ENCODE measurements around the gene SCOC.

DNA sequence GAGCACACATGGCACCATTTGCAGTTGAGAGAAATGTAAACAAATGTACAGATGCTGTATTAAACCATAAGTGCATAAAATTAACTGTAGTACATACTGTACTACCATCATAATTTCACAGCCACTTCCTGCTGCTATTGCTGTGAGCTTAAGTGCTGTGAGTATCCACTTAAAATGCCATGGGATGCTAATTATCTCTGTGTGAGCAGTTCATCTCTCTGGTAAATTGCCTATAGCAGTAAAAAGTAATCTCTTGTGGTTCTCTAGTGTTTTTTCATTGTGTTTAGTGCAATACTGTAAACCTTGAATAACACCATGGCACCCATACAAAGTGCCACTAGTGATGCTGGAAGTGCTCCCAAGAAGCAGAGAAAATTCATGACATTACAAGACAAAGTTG, 9.9 kb upstream of the SCOC start:
- TF ChIP-seq CTCF (IDR thresholded peaks at IDR 0.05) = no peak
- no peak for TF ChIP-seq POLR2A (IDR thresholded peaks at IDR 0.05)
- TF ChIP-seq POLR2AphosphoS5 (IDR thresholded peaks at IDR 0.05; ENCODE audit: insufficient read depth in 1 of 2, low read depth in 1 of 2) = no peak
